ENCODE data around the gene SLCO3A1.

GRCh38 chr15:91909111-91909510 lies 55.6 kb downstream of the SLCO3A1 start:
- TF ChIP-seq CTCF (IDR thresholded peaks at IDR 0.05) (no peak), POLR2A (IDR thresholded peaks at IDR 0.05) (no peak)

Data from adrenal gland (tissue), 5 donors.